SH-SY5Y (cell line): ENCODE results near the gene VAT1L.

Experiments used
- GATA2 ChIP-seq: IDR thresholded peaks from 2 replicates; pipeline ENCODE4 v1.6.1; 2011; ENCODE audit warnings: mild to moderate bottlenecking, low read depth, low read length
- GATA3 ChIP-seq: IDR thresholded peaks from 2 replicates; pipeline ENCODE4 v1.6.1; 2011; ENCODE audit warnings: low read depth, mild to moderate bottlenecking, low read length, moderate library complexity

- TF ChIP-seq GATA3 (no peak), GATA2 (no peak)
These were observed 189.0 kb downstream of the VAT1L start for GRCh38 chr16:77977339-77977738.
